Epithelial cell of esophagus (primary cell): Measurements from ENCODE around the gene BICC1.

ENCODE experiments used
- DNase-seq: peaks from one replicate; pipeline ENCODE4 v3.0.0; 2010; ENCODE audit warnings: low read depth
- H3K4me3 ChIP-seq: 2 replicates; pipeline ENCODE4 v1.5.1; 2011; ENCODE audit warnings: mild to moderate bottlenecking, low read length, control low read depth
- TF ChIP-seq, protein P1 (sequence below): IDR thresholded peaks from 2 replicates; pipeline ENCODE4 v1.5.1; 2011; ENCODE audit warnings: low read depth, mild to moderate bottlenecking, low read length, control low read depth, inconsistent platforms; ENCODE audit not compliant: insufficient read depth; ENCODE audit errors: missing control alignments

The BICC1 gene

GRCh38 chr10:58776568-58777318 lies 264.1 kb downstream of the BICC1 start:
- no peak for DNase-seq
- H3K4me3 ChIP-seq = no peak overlapping the region

GRCh38 chr10:58778966-58779365 lies 266.3 kb downstream of the BICC1 start:
- H3K4me3 ChIP-seq = no peak overlapping the region
- TF ChIP-seq, protein P1, sequence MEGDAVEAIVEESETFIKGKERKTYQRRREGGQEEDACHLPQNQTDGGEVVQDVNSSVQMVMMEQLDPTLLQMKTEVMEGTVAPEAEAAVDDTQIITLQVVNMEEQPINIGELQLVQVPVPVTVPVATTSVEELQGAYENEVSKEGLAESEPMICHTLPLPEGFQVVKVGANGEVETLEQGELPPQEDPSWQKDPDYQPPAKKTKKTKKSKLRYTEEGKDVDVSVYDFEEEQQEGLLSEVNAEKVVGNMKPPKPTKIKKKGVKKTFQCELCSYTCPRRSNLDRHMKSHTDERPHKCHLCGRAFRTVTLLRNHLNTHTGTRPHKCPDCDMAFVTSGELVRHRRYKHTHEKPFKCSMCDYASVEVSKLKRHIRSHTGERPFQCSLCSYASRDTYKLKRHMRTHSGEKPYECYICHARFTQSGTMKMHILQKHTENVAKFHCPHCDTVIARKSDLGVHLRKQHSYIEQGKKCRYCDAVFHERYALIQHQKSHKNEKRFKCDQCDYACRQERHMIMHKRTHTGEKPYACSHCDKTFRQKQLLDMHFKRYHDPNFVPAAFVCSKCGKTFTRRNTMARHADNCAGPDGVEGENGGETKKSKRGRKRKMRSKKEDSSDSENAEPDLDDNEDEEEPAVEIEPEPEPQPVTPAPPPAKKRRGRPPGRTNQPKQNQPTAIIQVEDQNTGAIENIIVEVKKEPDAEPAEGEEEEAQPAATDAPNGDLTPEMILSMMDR = no peak
- DNase-seq = no peak

More at GRCh38 chr10:58776568-58777318, 264.1 kb downstream of the BICC1 start:
- TF ChIP-seq, protein P1 = no peak

GRCh38 chr10:58779594-58779993 lies 266.9 kb downstream of the BICC1 start:
- TF ChIP-seq, protein P1 = no peak
- DNase-seq = no peak
- no peak overlapping the region for H3K4me3 ChIP-seq

- no peak for DNase-seq
- TF ChIP-seq, protein P1 = no peak
- H3K4me3 ChIP-seq = no peak overlapping the region
Measured at GRCh38 chr10:58780476-58780875, 267.8 kb downstream of the BICC1 start.

DNA sequence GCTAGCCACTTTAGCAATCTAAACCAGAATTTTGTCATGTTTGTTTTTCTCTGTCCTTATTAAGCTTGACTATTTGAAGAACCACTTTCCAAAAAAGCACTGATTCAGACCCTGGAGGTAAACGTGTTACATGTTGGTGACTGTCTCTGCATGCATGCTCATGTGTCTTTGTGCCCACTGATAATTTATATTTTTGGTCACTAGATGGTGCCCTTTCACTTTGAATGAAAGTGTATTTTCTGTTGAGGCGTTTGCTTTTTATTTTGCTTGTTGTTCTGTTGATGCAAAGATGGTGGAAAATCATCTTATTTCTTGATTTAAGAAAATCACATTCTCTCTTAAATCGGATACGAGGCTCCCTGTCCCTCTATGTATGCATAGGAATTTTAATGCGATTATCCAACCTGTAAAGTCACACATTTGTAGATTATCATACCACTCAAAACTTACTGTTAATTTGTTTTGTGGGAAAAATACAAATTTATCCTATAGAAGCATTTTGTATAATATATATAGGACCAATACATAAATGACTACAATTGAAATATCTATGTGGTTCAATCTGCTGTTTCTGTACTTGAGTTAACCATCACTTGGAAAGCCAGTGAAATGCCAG lies 269.3 kb downstream of the BICC1 start:
- TF ChIP-seq, protein P1 = peak; percentile 58
- no peak overlapping the region for H3K4me3 ChIP-seq
- peak; percentile 75 for DNase-seq

DNA sequence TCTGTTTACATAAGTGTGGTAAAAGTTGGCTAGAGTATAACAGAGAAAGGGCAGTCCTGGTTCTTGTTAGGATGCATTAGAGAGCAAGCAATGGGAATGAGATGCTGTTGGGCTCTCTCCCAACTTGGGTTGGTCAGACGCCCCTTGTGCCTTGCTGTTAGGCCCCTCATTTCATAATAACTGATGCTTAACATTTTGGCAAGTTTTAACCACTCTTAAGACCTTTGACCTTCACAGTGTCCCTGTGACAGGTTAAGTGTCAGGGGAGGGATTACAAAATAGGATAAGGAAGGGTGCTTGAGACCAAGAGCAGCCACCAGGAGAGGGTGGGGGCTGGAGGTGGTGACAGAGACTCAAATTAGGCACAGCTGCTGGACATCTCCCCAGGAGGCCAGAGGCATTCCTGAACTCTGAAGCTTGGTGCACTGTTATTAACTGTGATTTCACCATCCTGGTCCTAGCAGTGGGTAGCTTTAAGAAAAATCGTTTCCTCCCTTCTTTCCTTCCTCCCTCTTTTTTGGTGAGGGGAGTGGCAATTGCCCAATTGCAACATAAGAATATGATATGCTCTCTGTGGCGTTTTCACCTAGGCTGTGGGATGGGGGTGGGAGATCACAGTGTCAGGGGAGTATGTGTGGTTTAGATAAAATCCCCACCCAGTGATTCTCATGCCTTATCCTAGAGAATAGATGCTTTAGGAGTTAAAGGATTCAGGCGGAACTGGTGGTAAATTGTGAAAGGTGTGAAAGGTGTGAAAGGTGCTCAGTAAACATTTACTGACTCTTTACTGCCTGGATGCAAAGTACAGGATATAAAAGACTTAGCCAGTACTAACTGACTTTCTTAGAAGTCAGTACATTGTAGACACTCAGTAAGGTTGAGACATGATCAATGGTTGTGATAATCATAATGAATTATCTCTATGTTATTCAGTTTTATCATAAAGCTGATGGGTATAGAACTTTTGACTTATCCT lies 270.5 kb downstream of the BICC1 start:
- TF ChIP-seq, protein P1 = no peak
- no peak for DNase-seq
- no peak overlapping the region for H3K4me3 ChIP-seq
